ENCODE data around the gene MMRN2.

Gene MMRN2

GRCh38 chr10:86889997-86890396 lies 67.4 kb downstream of the MMRN2 start:
- no peak for DNase-seq (ENCODE audit: low read depth)
- no peak overlapping the region for H3K4me3 ChIP-seq (ENCODE audit: low read depth, low read length)
- no peak for TF ChIP-seq CTCF (IDR thresholded peaks at IDR 0.05; ENCODE audit: control insufficient read depth, extremely low read depth, insufficient read depth)

- no peak for DNase-seq (ENCODE audit: low read depth)
- no peak for TF ChIP-seq CTCF (IDR thresholded peaks at IDR 0.05; ENCODE audit: control insufficient read depth, extremely low read depth, insufficient read depth)
- no peak overlapping the region for H3K4me3 ChIP-seq (ENCODE audit: low read depth, low read length)
Observed at GRCh38 chr10:86888585-86889381, 68.6 kb downstream of the MMRN2 start.

All from LNCaP clone FGC (cell line).